HG02943 (cell line): ENCODE data around the gene KCNAB2.

ENCODE experiments used
- ATAC-seq: cut with Tn5 transposase; IDR thresholded peaks from one replicate; pipeline ENCODE4 v1.9.1; 2021; ENCODE audit warnings: mild to moderate bottlenecking, low read depth, moderate library complexity; ENCODE audit not compliant: unreplicated experiment

Gene KCNAB2

DNA sequence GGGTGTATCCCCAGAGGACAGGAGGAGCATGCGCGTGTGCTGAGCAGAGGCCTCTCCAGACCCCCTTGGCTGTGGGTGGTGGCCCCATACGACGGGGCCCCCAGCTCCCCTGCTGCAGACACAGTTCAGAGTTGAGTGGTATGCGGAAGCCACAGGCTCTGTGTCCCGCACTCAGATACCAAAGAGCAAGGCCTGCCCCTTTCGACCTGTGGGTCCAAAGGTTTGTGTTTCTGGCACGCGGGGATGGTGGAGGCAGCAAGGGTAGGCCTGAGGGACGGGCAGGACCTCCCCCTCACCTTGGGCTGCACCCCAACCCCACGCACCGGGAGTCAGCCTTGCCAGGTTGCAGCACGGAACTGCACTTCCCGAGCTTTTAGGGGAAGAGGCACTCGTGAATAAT, at the start of gene KCNAB2:
Gene KCNAB2 (plus strand): TSS at position 328 of the 400 bp plus-strand sequence. CDS start 5,649 bp downstream, outside the sequence.
- ATAC-seq: no peak

DNA sequence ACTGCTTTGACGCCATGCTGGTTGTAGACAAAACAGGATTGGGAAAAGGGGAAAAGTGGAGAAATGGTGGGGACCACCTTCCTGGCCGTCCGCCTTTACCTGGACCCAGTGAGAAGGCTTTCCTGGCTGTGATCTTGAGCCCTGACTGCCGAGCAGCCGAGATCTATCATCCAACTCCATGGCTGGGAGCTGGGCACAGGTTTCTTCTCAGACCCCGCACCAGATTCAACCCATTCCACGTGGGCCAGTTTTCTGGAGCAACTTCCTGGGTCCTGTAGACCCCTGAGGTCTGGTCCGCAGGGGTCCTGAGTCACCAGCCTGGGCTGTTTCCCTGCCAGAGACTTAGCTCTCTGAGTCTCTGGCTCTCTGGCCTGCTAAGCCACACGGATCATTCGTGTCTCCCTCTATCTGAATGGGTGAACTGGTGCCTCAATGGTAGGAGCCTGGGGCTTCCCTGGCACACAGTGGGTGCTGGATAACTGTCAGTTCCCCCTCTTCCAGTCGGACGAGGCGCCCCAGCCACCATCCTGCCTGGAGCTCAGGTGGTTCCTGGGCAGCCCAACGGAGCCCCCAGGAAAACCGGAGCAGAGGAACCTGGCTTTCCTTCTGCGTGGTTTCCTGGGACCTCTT, 48.9 kb upstream of the KCNAB2 start:
- no peak for ATAC-seq

DNA sequence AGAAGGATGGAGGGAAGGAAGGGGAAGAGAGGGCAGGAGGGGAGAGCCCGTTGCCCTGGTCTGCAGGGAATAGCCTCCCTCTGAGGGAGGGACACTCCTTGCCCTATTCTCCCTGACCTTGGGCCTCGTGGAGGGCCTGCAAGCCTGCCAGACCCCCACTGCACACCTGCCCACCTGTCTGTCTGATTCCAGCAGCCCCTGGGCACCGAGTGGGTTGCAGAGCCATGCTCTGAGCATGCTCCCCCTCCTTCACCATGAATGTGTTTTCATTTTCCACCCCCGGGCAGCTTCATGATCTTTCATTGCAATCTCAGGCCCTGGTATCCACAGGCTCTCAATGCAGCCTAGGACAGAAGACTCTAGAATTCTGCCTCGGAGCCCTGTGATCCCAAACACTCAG, 48.4 kb upstream of the KCNAB2 start:
- no peak for ATAC-seq

DNA sequence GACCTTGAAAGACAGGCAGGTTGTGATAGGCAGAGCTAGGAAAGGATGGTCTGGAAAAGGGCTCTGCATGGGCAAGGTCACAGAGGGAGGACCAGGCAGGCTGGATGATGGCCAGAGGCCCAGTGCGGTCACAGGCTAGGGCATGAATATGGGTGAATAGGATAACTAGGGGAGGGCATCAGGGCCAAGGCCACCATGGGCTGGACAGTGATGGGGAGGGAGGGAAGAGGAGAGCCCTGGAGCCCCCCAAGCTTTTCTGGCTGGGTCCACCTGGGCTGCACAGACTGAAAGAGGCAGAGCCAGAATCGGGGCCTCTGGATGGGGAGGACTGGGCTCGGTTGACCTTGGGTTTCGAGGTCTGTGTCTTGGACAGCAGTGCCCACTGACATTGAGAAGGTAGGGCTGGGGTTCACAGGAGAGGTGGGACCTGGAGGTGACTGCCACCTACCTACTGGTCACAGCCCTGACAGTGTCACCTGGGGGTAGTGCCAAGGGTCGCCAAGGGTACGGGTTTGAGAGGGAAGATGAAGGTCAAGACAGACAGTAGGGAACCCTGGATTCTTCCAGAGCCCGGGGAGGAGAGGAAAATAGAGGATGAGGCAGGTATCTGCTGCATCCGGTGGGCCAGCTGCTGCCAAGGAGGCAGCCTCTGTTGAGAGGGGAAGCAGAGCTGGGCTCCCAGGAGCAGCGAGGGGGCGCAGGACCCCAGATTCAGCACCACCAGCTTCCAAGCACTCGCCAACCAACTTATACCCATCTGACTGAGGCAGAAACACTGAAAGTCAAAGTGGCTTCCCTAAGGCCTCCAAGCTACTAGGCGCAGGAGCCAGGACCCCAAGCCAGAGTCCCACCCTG, 47.4 kb upstream of the KCNAB2 start:
- ATAC-seq: no peak

DNA sequence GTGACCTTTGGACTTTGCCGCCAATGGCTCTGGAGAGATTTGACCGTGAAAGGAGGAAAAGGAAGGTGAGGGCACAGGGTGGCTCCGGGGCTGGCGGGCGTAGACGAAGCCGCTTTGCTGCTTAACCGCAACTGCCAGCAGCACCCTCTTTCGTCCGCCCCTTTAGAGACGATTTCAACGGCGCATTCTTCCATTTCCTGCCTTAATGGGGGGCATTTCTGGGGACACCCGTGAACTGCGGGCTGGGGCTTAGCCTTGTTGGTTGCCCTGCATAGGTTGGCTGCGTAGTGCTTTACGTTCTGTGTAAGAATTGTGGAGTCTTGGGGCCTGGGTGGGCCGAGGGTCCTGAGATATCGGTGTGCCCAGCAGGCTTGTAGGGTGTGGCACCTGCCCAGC, 46.8 kb upstream of the KCNAB2 start:
- ATAC-seq: no peak

DNA sequence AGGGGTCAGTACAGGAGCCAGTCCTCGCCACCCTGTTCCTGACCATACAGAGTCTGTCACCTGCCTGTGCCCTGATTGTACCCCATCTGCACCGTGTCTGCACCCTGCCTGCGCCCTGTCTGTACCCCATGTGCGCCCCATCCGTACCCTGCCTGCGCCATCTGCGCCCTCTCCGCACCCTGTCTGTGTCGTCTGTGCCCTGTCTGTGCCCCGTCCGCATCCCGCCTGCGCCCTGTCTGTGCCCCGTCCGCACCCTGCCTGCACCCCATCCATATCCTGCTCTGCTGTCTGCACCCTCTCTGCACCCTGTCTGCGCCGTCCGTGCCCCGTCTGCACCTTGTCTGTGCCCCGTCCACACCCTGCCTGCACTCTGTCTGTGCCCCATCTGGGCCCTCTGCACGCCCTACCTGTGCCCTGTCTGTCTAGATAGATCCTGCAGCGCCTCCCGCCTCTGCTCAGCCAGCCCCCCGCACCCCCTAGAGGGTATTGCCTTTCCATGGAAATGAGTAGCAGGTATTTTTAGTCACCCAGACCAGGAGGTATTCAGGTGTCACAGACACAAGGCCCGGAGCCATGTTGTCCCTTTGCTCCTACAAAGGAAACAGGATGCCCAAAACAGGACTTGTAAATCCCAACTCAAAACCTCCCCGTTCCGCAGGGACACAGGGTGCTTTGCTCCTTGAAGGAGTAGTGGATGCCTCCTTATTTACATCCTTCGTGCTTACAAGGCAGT, 45.8 kb upstream of the KCNAB2 start:
- no peak for ATAC-seq

DNA sequence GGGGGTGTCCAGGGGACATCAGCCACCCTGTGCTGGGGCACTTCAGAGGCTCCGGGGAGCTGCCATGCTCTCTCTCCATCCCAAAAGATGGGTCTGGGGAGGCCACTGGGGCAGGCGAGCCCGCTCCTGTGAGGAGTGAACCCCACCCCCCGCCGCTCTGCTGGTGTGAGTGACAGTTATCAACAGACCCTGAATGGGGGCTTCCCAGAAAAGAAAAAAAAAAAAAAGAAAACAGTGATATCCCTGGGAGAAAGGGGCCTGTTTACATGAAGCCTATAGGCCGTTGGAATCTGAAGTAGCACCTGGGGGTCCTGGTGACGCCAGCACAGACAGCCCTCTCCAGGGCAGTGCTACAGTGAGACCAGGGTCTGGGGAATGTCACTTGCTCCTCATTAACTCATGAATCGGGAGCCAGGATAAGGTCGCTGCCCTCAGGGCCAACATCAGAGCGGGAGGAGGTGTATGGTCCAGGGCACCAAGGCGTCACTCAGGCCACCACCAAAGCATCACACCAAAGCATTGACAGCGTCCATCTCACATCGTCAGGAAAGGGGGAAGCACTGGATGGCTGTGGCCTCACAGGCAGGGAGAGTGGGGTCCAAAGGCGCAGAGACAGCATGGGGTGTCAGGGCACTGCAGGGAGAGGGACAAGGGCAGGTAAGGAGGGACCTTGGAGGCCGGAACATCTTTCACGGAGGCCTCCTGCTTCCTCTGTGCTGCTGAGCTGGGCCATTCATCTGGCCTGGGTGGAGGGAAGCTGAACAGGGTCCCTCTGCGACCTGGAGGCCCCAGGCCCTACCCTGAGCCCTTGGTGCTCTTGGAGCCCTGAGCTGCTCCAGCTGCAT, 45.0 kb upstream of the KCNAB2 start:
- ATAC-seq: no peak

DNA sequence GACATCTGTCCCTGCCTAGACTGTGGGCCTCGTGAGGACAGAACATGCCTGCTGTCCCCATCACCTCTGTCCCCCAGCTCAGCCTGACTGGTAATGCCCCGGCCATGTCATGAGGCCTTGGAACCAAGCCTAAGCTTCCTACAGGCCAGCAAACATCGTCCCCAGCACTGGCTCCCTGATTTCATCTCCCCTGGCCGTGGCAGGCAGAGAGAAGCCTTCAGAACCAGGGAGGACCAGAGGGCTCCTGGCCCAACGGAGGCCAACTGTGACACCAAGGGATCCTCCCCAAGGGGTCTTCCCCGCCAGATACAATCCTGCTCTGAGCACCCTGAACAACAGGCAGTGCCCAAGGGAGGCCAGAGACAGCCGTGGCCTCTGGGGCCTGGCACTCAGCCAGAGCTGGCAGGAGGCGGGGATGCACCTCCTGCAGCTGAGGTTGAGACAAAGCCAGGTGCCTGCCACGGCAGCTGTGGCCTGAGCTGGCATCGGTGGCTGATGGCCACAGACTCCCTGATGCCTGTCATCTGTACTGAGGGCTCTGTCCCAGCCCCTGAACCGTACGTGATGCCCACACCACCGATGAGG, 43.6 kb upstream of the KCNAB2 start:
- no peak for ATAC-seq

DNA sequence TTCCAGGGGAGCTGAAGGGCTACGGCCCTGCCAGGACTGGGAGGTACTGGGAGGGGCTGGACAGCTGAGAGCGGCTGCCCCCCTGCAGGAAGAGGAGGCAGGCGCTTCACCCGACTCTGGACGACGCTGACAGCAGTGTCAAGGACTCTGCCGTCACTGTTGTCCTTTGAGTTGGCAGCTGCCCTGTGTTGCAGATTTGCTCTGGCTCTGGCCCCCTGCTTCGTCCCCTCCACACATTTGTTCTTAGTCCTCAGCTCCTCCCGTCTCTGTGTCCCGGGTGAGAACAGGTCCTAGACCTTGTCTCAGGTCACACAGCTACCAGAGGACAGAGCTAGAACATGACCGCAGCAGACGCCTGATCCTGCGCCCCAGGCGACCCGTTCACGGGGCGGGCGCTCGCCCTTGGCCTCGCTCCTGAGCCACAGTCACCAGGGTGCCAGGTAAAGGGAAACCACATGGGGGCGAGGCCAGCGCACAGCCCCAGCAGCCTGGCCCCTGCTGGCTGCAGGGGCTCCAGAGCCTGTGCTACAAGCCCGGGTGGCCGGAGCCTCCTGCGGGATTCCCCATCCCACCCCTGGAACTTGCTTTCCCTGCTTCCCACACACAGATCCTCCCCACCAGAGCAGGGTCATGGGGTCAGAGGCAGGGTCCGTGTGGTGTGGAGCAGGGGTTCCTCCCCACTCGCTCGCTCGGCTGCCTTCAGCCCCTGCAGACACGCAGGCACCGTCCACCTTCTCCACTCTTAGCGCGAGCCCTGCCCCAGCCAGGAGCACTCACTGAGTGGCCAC, 42.8 kb upstream of the KCNAB2 start:
- ATAC-seq: no peak

DNA sequence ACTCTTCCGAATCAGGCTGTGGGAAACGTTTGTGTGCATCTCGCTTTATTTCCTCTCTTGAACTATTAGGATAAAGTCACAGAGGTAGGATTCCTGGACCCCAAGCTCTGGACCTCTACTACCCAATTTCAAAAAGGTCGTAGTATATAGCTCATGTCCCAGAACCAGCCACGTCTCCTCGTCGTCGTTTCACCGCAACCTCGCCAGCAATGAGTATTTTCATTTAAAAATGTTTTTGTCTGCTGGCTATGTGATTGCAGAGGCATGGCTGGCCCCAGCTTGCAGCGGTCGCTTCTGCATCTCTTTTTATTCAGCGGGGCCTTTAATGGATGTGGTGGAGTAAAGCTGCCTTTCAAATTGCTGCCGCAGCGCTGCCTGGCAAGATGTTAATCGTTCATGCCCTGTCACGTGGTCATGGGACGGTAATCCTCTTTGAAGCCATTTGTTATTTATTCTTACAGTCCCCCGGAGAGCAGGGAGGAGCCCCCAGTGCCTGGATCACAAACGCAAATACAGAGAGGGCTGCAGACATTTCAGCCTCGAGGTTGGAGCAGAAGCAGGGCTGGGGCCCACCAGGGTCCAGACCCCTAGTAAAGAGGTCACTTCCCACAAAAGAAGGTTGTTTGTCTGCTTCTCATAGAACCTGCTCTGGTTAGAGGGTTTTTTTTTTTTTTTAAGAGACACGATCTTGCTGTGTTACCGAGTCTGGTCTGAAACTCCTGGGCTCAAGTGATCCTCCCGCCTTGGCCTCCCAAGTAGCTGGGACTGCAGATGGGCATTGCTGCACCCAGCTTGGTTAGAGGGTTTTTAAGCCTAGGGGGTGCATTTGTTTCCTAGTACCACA, 41.9 kb upstream of the KCNAB2 start:
- no peak for ATAC-seq

DNA sequence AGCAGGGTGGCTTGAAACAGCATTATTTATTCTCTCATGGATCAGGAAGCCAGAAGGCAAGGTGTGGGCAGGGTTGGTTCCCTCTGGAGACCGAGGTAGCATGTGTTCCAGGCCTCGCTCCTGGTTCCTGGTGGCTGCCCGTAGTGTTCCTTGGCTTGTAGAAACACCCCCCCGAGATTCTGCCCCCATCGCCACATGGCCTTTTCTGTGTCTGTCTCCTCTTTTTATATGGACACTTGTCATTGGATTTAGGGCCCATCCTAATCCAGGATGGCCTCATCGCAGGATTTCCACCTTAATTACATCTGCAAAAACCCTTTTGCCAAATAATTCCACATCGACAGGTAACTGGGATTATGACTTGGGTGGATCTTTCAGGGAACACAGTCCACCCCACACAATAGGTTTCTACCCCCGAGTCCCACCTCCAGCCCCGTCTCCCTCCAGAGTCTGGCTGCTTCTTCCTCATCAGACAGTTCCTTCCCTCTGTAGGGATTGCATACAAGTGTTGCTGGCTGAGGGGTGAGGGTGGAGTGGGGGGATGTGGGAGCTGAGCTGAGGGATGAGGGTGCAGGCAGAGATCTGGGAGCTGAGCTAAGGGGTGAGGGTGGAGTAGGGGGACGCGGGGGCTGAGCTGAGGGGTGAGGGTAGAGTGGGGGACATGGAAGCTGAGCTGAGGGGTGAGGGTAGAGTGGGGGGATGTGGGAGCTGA, 41.1 kb upstream of the KCNAB2 start:
- no peak for ATAC-seq

DNA sequence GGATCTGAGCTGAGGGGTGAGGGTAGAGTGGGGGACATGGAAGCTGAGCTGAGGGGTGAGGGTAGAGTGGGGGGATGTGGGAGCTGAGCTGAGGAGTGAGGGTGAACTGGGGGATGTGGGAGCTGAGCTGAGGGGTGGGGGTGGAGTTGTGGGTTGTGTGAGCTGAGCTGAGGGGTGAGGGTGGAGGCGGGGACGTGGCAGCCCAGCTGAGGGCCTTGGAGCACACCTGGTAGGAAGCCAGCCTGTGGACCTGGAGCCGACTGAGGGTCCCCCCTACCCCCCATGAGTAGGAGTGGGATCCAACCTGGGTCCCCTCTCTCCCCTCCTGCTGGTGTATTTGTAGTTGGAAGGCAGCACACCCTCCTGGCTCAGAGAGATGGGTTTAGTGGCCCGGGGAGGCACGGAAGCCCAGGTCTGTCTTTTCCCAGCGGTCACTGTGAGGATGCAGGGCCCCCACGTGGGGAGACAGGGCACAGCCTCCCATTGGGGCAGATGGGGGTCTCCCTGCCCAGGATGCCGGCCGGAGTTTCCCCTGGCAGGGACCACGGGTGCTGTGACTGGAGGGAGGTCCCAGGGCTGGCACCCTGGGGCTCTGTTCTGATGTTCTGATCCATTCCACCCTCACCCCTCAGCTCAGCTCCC, 40.3 kb upstream of the KCNAB2 start:
- ATAC-seq: no peak

DNA sequence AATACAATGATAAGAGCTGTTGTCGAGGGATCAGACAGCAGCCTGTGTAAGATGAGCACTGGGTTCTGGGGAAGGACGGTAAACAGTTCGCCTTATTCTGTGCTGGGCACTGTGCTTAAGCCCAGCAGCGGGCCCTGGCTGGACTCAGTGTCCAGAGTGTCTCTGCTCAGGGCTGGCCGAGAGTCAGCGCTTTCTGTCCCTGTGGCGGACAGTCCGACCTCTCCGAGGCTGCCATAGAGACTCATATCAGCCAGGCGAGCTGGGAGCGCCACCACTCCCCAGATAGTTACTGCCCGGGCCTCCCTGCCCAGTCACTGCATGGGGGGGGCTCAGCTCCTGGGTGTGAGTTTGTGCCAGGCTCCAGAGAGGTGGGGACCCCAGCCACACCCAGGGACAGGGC, 38.8 kb upstream of the KCNAB2 start:
- ATAC-seq: no peak

DNA sequence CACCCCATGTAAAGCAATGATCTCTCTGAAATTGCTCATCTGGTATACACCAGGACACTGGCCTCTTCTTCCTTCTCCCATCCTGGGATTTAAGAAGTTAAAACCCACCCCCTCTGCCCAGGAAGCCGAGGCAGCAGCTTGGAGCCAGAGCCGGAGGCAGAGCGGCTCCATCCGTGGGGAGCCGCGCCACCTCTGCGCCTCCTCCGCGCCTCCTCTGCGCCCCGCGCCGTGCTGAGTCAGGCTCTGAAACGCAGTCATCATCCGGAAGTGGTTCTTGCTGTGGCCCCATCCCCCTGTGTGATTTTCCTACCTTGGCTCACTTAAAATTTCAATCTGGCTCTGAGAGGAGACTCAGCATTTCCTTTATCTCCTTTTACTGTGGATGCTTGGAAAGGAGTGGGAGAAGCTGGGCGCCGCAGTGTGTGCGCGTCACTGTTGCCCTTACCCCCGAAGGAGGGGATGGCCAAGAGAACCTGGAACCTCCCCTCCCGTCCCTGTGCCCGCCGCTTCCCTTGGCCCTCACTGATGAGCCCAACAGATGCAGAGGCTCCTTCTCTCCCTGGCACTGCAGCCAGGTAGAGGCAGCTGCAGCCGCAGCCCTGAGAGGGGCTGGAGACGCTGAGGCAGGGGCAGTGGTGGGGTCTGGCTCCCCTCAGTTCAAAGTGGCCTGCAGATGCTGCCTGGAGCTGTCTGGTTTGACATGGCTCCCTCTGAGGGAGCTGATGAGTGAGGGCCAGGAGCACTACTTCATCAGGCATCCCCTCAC, 38.2 kb upstream of the KCNAB2 start:
- no peak for ATAC-seq

DNA sequence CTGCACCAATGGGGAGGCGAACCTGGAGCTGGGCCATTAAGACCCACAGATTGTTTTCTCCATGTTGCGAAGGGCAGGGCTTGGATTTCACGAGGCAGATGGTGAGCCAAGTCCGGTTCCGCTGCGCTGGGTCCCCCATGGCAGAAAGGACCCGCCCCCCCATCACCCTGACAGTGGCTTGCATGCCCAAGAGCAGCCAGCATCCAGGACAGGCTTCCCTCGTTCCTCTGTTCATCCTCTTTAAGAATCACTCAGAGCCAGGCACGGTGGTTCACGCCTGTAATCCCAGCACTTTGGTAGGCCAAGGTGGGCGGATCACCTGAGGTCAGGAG, 37.6 kb upstream of the KCNAB2 start:
- no peak for ATAC-seq

DNA sequence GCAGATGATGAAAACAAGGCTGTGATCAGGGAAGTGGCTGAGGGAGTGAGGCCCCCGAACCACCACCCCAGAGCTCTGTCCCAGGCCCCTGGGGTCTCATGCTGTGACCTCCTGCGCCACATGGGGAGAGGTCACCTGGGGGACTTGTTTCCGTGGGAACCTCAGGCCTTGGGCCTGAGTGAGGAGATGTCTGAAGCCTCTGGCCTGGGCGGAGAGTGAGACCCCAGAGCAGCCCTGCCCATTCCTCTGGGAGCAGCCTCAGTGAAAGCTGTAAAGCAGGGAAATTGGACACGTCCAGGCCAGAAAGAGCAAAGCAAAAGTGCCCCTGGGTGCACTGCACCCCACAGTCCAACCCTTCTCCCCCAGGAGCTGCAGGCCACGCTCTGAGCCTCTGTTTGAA, 37.0 kb upstream of the KCNAB2 start:
- no peak for ATAC-seq
